Hematopoietic multipotent progenitor cell treated with erythropoietin and hydrocortisone succinate and interleukin-3 and kit ligand, for 17 days (in vitro differentiated cells): Measurements from ENCODE around the gene HS2ST1.

Experiments used
- DNase-seq: peaks from one replicate; pipeline ENCODE4 v3.0.0-alpha.2; 2015; ENCODE audit warnings: low spot score

The HS2ST1 gene

GRCh38 chr1:87113313-87113712 is 198.9 kb downstream of the HS2ST1 start:
- no peak for DNase-seq

GRCh38 chr1:87115317-87115890 is 201.0 kb downstream of the HS2ST1 start:
- no peak for DNase-seq

DNA sequence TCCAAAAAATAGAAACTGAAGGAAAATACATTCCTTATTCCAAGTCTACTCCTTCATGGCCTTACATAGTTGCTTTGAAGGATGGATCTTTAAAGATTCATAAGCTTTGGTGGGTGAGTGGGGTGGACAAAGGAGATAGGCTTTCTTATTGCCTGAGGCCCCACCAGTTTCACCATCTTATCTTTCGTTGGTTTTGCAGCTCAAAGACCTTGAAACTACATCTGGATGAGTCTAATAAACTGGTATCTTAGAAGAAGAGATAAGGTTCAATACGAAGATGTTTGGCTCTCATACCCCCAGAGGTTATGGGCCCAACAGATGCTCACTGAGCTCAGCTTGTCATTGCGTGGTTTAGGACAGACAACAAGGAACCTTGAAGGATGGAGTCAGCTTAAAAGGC is 201.5 kb downstream of the HS2ST1 start:
- DNase-seq: no peak

DNA sequence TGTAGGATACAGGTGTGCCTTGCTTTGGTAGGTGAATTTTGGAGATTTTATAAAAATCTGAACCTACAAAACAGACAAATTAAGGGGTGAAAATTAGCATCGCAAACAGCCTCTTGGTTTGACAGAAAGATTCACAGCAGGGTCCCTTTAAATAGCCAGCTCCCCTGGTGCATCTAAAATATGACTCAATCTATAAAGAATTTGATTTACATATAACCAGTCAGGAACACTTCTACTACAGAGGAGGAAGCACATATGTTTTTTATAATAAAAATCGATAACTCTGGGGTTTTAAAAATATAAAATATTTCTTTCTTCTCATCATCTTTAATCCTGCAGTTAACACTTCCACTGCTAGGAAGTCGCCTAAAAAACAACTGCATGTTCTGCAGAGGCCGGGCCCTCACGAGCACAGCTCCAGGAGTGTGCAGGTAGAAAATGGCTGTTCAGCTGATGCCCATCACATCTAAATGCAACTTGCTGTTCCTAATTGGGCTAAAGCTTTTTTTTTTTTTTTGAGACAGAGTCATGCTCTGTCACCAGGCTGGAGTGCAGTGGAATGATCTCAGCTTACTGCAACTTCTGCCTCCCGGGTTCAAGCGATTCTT is 203.4 kb downstream of the HS2ST1 start:
- no peak for DNase-seq

DNA sequence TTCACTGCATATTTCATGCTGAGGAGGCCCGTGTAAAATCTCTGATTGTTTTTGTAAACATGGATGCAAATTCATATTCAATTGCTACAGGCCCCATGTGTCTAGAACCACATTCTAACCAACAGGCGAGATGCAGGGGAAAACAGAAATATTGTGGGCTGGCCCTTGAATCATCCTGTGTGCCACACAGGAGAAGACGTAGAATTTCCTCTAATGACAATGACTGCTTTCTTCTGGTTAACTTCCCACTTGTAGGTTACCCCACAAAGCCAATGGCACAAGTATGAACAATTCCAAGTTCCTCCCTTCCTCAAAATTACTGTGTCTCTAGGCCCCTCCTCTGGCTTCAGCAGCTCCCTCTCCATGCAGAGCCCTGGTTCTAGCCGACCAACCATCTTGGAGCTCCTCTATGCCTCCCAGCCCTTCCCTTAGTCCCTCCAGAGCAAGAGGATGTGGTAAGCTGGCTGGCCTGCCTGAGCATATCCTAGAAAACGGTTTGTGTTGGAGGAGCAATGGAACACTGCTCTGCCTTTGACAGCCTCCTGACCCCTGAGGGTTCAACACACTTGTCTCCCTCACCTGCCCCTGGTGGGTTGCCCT is 205.2 kb downstream of the HS2ST1 start:
- no peak for DNase-seq

- DNase-seq: no peak
Measured at GRCh38 chr1:87120779-87121178, 206.3 kb downstream of the HS2ST1 start.

DNA sequence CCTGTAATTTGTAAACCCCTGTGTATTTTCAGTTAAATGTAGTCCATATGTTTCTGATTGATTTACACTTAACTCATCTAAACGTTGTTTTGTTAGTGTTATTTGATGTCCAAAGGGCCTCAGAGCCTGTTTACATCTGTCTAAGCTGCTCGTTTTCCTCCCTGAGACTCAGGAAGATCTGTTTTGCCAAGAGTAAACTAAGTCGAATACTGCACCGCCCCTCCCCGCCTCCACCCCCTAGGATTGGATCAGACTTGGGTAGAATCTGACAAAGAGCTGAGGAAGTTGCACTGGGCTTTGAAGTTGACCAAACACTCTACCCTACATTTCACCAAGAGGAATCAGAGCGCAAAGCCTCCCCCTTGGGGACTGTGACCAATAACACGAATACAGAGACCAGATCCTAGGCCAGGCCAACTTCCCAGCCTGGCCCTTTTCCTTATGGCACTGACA is 207.3 kb downstream of the HS2ST1 start:
- DNase-seq: no peak

GRCh38 chr1:87122243-87122642 is 207.8 kb downstream of the HS2ST1 start:
- DNase-seq: no peak

GRCh38 chr1:87123610-87124009 is 209.2 kb downstream of the HS2ST1 start:
- no peak for DNase-seq

DNA sequence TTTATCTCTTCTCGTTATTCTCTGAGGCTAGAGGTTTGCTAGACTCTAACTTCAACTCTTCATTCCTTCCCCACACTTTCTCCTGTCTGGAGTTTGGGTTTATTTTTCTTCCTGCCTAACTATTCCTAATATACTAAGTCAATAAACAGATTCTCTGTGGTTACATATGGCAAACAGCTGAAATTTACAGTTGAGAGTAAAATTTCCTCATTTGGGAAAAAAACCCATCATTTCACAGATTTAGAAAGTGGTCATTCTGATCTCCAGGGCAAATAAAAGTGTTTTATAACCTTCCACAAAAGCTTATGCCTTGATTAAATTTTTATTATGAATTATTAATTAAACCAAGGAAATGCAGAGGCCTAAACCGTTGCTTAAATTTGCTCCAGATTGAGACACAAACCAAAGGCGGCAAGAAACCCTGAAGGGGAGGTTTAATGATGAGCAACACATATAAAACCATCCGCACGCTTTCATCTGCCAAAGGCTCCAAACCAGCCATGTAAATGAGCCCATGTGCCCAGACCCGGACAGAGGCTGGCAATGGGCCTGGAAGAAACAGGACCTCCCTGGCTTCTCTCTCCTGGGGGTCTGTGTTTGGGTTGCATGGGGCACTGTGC is 212.6 kb downstream of the HS2ST1 start:
- DNase-seq: no peak

DNA sequence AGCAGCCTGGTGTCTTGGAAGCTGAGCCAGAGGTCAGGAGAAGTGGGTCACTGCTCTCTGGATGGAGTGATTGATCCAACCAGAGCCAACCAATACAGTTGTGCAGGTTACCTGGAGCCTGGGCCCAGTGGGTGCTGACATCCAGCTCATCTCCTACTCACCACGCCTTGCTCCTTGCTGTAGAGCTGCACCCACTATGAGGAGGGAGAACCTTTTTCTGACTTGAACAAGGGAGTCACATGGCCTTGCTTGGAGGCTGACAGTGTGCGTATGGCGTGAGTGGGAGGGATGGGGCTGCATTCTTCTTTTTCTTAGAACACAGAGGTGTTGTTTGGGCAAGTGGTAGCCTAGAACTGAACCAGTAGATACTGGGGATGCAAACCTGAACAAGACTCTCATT is 213.1 kb downstream of the HS2ST1 start:
- DNase-seq: no peak

DNA sequence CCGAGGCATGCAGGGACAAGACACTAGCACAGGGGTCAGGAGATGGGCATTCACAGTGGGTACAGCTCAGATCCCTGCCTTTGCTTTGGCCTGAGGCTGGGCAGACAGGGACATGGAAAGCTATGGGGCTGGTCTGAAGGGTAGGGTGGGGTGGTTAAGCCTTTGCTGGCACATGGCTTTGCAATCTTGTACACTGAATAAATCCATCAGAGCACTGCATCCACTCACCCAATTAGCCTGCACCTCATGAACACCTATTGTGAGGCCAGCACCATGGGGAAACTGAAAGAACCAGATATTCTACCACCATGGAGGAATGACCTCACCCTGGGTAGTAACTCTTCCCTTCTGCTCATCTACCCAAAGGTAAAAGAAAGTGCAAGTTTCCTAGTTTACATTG is 214.6 kb downstream of the HS2ST1 start:
- DNase-seq: no peak

DNA sequence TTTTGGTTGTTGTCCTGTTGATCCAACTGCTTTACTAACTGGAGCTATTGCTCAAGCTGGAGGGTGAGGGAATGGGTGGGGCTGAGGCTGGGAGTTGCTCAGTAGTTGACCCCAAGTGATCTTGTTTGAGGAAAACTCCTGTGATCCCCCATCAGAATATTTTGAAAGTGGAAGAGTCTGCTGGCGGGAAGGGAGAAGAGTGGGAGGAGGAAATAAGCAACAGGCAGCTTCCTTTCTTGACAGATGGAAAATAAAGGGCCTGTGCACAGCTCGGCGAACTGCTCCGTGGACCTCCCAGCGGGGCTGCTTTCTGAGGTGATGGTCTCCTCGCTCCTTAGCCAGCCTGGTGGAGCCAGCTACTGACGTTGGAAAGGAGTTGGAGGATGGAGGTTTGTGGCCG is 215.2 kb downstream of the HS2ST1 start:
- no peak for DNase-seq

GRCh38 chr1:87130438-87130837 is 216.0 kb downstream of the HS2ST1 start:
- DNase-seq: no peak

DNA sequence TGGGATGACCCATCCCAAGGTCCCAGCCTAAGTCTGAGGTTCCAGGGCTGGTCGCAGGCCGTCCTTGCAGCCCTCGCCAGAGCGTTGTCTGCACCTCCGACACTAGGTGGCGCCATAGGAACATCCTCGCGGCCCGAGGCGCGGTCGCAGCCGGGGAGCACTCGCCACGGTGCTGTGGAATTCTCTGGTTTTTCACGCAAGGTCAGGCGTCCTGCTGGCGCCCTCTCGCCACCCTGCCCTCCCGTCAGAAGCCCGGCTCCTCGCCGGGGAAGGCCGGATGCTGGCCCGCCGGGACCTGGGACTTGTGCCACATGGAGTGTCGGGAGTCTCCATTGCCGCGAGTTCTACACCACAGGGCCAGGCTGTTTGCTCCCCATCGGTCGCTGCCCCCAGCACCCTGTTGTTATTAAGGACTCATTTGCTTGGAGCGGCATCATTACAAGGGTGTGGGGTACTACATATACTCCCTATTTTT is 217.4 kb downstream of the HS2ST1 start:
- peak; percentile 67 for DNase-seq

DNA sequence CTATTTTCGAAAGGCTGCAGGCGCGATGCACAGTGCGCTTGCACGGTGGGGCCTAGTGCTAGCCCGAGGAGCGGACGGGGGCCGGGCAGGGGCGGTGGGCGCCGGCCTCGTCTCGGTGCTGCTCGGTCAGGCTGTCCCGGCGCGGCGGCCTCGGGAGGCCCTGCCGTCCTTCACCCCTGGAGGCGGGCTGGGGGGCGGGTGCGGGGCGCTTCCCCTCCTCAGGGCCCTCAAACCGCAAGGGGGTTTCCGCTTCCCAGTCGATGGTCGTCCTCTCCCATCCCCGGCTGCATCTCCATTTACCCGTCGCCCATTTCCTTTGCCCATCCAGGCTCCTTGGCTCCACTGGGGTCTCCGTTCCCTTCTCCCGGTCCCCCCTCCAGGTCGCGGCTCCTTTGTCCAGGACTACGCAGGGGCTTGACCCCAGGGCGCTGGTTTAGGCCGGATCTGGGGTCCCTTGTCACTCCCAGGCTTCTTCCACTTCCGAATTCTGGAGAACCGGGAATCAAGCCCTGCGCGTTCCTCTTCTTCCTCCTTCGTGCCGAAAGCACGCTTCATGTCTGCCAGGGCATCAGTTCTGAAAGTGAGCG is 217.9 kb downstream of the HS2ST1 start:
- no peak for DNase-seq

- no peak for DNase-seq
Measured at GRCh38 chr1:87134061-87134460, 219.6 kb downstream of the HS2ST1 start.

GRCh38 chr1:87134625-87135328 is 220.3 kb downstream of the HS2ST1 start:
- no peak for DNase-seq

DNA sequence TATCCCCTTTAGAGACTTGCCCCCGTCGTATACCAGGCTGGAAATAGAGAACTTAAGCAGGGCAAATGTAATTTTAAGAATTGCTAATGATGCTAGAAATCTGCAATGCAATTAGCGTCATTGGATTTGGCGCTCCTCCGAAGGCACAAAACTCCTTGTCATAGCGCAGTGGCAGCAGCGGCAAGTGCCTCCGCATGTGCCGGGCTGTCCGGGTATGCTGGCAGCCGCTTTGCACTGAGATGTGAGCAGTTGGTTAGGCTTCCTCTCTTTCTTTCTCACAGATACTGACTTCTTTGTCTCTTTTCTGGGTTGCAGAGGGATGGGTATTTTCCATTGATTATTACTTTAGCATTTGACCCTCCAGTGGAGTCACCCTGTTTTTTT is 220.9 kb downstream of the HS2ST1 start:
- no peak for DNase-seq

DNA sequence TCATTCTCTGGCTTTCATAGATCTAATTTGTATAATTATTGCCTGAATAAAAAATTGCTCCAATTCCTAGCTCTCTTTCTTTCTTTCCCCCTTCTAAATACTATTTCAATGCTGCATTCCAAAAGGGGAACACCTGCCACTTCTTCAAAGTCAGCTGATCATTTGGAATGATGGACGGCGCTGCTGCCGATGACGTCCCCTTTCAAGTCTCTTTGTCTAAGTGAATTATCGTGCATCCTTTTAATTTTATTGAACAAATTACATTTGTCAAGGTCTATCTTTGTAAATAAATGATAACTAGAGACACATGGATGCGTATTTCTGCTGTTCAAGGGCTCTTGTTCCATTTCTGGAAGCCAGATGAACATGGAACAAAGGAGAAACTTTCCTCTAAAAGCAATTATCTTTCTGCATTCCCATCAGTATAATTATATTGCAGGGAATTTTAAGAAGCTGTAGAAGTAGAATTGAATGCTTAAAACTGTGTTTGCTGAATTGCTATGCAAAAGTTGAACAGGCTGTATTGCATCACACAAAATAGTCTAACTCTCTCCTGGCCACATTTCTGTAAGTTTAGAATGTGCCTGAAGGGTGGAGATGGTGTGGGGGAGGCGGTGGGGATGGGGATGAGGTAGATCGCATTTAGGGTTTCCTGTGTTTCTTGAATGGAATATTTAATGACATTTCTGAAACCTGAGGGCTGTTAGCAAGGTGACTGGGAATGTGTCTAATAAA is 222.3 kb downstream of the HS2ST1 start:
- no peak for DNase-seq

DNA sequence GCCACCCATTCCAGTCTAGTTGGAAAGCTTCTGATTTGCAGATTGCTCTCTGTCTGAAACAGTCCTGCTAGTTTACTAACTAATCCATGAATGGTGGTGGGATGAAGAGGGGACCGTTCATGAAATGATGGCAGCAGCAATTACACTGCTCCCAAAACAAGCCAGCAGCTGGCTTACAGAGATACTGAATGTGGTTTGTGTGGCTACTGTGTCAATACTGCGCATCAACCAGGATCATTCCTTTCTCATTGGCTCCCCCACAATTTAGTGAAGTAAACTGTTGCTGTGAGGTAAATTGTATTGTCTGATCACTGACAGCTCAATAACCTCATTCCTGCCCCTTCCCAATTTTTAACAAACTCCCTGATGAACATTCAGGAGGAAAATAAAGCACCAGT is 222.9 kb downstream of the HS2ST1 start:
- DNase-seq: no peak
